Loucy (cell line): ENCODE results near the gene CCDC28A.

Experiments used
- H2AFZ ChIP-seq: fragments of 200-600 bp; sonication (generic); 2 replicates; pipeline ENCODE4 v1.6.0; 2016; ENCODE audit warnings: antibody characterized with exemption, mild to moderate bottlenecking, low read length, moderate library complexity
- H3F3A ChIP-seq: fragments of 200-600 bp; 2 replicates; pipeline ENCODE4 v1.6.0; 2016; ENCODE audit warnings: antibody characterized with exemption, low read depth, mild to moderate bottlenecking
- H3K27me3 ChIP-seq: fragments of 200-600 bp; sonication (generic); 2 replicates; pipeline ENCODE4 v1.6.1; 2014; ENCODE audit warnings: low read length, mild to moderate bottlenecking; ENCODE audit not compliant: insufficient read depth, poor library complexity, severe bottlenecking
- H3K36me3 ChIP-seq: fragments of 200-600 bp; sonication (generic); 2 replicates; pipeline ENCODE4 v1.6.1; 2016; ENCODE audit warnings: low read length; ENCODE audit not compliant: insufficient read depth
- H3K4me1 ChIP-seq: fragments of 200-600 bp; sonication (generic); 2 replicates; pipeline ENCODE4 v1.5.1; 2014; ENCODE audit warnings: low read length, mild to moderate bottlenecking; ENCODE audit not compliant: insufficient read depth, poor library complexity, severe bottlenecking
- H3K4me2 ChIP-seq: fragments of 200-600 bp; sonication (generic); 2 replicates; pipeline ENCODE4 v1.6.0; 2014; ENCODE audit warnings: antibody characterized with exemption, low read length, low read depth, mild to moderate bottlenecking; ENCODE audit not compliant: poor library complexity, severe bottlenecking
- H3K4me3 ChIP-seq: fragments of 200-600 bp; sonication (generic); 2 replicates; pipeline ENCODE4 v1.5.1; 2014; ENCODE audit warnings: low read length, mild to moderate bottlenecking, mixed read lengths; ENCODE audit not compliant: poor library complexity, severe bottlenecking
- H3K79me2 ChIP-seq: fragments of 200-600 bp; sonication (generic); 2 replicates; pipeline ENCODE4 v1.6.1; 2014; ENCODE audit warnings: low read length; ENCODE audit not compliant: insufficient read depth
- H3K9ac ChIP-seq: fragments of 200-600 bp; sonication (generic); 2 replicates; pipeline ENCODE4 v1.6.0; 2014; ENCODE audit warnings: mild to moderate bottlenecking, low read depth, low read length, moderate library complexity; ENCODE audit not compliant: poor library complexity, severe bottlenecking
- H3K9me2 ChIP-seq: fragments of 200-600 bp; sonication (generic); replicated peaks from 2 replicates; pipeline ENCODE4 v1.6.1; 2016; ENCODE audit warnings: low read depth, low read length, mixed read lengths
- H3K9me3 ChIP-seq: fragments of 200-600 bp; sonication (generic); 2 replicates; pipeline ENCODE4 v1.6.1; 2014; ENCODE audit warnings: mild to moderate bottlenecking, antibody characterized with exemption, low read length, low read depth; ENCODE audit not compliant: insufficient read depth
- H4K20me1 ChIP-seq: fragments of 200-600 bp; sonication (generic); 2 replicates; pipeline ENCODE4 v1.6.0; 2014; ENCODE audit warnings: antibody characterized with exemption, low read length, mild to moderate bottlenecking; ENCODE audit not compliant: insufficient read depth, poor library complexity, severe bottlenecking
- CTCF ChIP-seq: fragments of 200-600 bp; sonication (generic); conservative IDR thresholded peaks from 2 replicates; pipeline ENCODE4 v1.5.1; 2014; ENCODE audit warnings: mild to moderate bottlenecking, antibody characterized with exemption, low read length
- EZH2phosphoT487 ChIP-seq: fragments of 200-600 bp; IDR thresholded peaks from 2 replicates; pipeline ENCODE4 v1.6.1; 2018; ENCODE audit warnings: antibody characterized with exemption, mild to moderate bottlenecking, moderate library complexity, borderline replicate concordance

The CCDC28A gene

GRCh38 chr6:138757136-138757535 is 16.4 kb upstream of the CCDC28A start:
- no peak overlapping the region for H3K9ac ChIP-seq
- no peaks in the 10 kb centered on the region for H3K9me3 ChIP-seq
- H3K79me2 ChIP-seq: no peaks in the 10 kb centered on the region
- H3K36me3 ChIP-seq: no peaks in the 10 kb centered on the region
- H3K27me3 ChIP-seq: no peaks in the 10 kb centered on the region
- H3K4me3 ChIP-seq: no peak overlapping the region
- no peaks in the 10 kb centered on the region for H3K4me1 ChIP-seq
- TF ChIP-seq EZH2phosphoT487 (no peak), CTCF (no peak)
- H2AFZ ChIP-seq: no peak overlapping the region
- H4K20me1 ChIP-seq: no peaks in the 10 kb centered on the region
- no peaks in the 10 kb centered on the region for H3K9me2 ChIP-seq
- no peak overlapping the region for H3K4me2 ChIP-seq
- H3F3A ChIP-seq: no peaks in the 10 kb centered on the region

DNA sequence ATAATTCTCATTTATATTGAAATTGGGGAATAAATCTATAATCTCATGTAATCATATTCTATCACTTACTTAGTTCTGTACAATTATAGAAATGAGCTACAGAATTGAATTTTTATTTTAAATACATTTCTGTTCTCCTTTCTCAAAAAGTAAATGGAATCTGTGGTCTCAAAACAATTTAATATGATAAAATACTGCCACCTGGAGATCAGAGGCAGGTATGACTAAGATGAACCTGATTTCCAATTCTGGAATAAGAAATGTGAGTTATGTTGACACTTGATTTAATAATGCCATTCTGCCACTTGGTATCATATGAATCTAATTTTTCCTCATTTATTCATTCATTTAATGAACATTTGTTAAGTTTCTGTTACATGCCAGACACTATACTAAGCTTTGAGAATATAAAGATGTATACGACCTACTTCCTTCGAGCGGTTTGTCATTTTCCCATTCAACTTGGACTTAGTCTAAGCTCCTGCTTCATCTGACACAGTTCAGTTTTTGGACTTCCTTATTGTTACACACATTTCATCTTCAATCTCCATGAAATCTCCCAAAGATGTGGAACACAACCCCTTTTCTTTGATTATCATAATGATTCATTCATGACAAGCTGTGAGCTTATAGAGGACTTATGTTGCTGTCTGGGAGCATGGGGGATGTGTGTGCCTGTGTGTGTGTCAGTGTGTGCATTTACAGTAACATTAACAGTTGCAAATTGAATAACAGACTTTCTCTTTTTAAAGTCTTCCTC is 7.5 kb upstream of the CCDC28A start:
- Histone ChIP-seq H3F3A (no peaks in the 10 kb centered on the region), H3K4me1 (peaks cover 10% of the 10 kb centered on the region), H4K20me1 (no peaks in the 10 kb centered on the region), H3K79me2 (no peaks in the 10 kb centered on the region), H3K4me3 (no peak overlapping the region), H3K27me3 (no peaks in the 10 kb centered on the region), H3K4me2 (no peak overlapping the region), H3K9ac (no peak overlapping the region), H3K9me2 (no peaks in the 10 kb centered on the region), H2AFZ (no peak overlapping the region), H3K9me3 (no peaks in the 10 kb centered on the region), H3K36me3 (no peaks in the 10 kb centered on the region)
- TF ChIP-seq EZH2phosphoT487 (no peak), CTCF (peak; percentile 83)

- H3K4me3 ChIP-seq: peak overlapping the region; percentile 32
- peak overlapping the region; percentile 65; the same call in 1 of the 2 replicates for H2AFZ ChIP-seq
Measured at GRCh38 chr6:138769102-138769676, 4.4 kb upstream of the CCDC28A start.

More at GRCh38 chr6:138769102-138769676, 4.4 kb upstream of the CCDC28A start:
- H3K9ac ChIP-seq: no peak overlapping the region
- H4K20me1 ChIP-seq: no peaks in the 10 kb centered on the region
- no peak for TF ChIP-seq CTCF
- no peak for TF ChIP-seq EZH2phosphoT487
- peak overlapping the region; percentile 57 for H3K4me2 ChIP-seq
- no peaks in the 10 kb centered on the region for H3F3A ChIP-seq
- H3K9me3 ChIP-seq: no peaks in the 10 kb centered on the region
- no peaks in the 10 kb centered on the region for H3K36me3 ChIP-seq
- peaks cover 25% of the 10 kb centered on the region for H3K4me1 ChIP-seq
- H3K9me2 ChIP-seq: no peaks in the 10 kb centered on the region
- no peaks in the 10 kb centered on the region for H3K27me3 ChIP-seq
- peaks cover 15% of the 10 kb centered on the region for H3K79me2 ChIP-seq
